GM23248 (cell line): Measurements from ENCODE around the gene DNLZ.

ENCODE experiments used
- EZH2 ChIP-seq: fragments of 200-600 bp; sonication (generic); IDR thresholded peaks from 2 replicates; pipeline ENCODE4 v1.6.1; 2018; ENCODE audit warnings: antibody characterized with exemption, mild to moderate bottlenecking; ENCODE audit not compliant: insufficient read depth, poor library complexity, severe bottlenecking
- EZH2phosphoT487 ChIP-seq: fragments of 200-600 bp; sonication (generic); IDR thresholded peaks from 2 replicates; pipeline ENCODE4 v1.6.1; 2018; ENCODE audit warnings: antibody characterized with exemption, moderate library complexity, mild to moderate bottlenecking, low read depth; ENCODE audit not compliant: insufficient read depth

GRCh38 chr9:136331556-136332481 is 31.7 kb downstream of the DNLZ start:
- TF ChIP-seq EZH2 (no peak), EZH2phosphoT487 (no peak)
